ENCODE results near the gene PCLO.
"Not testable (repeated sequence)": the region's sequence is repeated elsewhere in the genome, so short reads cannot be mapped to it uniquely, and the experiment has no call there.

PCLO gene

DNA sequence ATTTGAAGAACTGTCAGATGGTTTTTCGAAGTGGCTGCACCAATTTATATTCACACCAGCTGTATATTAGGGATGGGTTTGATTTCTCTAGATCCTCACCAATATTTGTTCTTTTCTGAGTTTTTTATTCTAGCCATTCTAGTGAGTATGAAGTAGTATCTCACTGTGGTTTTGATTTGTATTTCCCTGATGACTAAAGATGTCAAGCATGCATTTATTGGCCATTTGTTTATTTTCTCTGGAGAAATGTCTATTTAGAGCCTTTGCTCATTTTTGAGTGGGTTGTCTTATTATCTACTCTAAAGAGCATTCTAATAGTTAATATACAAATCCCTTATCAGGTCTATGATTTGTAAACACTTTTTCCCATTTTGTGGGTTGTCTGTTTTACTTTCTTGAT lies 123.9 kb downstream of the PCLO start:
- H3K4me3 ChIP-seq (ENCODE audit: control insufficient read depth, low read depth, low read length): no peak overlapping the region
- TF ChIP-seq, protein P1, sequence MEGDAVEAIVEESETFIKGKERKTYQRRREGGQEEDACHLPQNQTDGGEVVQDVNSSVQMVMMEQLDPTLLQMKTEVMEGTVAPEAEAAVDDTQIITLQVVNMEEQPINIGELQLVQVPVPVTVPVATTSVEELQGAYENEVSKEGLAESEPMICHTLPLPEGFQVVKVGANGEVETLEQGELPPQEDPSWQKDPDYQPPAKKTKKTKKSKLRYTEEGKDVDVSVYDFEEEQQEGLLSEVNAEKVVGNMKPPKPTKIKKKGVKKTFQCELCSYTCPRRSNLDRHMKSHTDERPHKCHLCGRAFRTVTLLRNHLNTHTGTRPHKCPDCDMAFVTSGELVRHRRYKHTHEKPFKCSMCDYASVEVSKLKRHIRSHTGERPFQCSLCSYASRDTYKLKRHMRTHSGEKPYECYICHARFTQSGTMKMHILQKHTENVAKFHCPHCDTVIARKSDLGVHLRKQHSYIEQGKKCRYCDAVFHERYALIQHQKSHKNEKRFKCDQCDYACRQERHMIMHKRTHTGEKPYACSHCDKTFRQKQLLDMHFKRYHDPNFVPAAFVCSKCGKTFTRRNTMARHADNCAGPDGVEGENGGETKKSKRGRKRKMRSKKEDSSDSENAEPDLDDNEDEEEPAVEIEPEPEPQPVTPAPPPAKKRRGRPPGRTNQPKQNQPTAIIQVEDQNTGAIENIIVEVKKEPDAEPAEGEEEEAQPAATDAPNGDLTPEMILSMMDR (conservative IDR thresholded peaks at IDR 0.05; ENCODE audit: control insufficient read depth, insufficient read depth, low read depth, low read length): no peak
- DNase-seq (ENCODE audit: low read depth): no peak

DNA sequence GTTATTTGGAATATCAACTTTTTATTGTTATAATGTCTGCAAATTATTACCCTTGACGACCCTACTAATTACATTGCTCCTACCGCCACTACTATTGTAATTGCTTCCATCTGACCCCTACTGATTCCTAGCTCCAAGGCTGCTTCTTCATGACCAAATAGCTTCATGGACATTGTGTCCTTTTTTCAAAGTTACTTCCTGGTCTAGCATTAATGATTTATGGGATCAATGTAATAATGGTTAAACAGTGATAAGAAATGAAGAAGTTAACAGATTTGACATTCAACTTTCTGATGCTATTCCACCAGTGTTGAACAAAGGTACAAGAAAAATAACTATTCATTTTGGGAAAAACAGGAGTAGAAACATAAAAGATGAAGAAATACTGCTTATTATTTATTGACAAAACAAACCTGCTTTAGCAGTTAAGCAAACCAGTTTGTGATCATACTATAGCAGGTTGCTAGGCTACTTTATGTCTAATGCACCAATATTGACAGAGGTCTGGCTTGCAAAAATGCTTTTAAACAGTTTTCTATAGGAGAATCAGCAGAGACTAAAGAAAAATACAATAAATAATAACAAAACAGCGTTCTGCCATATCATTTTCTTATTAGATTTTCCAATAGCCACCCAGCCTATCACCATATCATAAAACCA lies 125.8 kb downstream of the PCLO start:
- no peak overlapping the region for H3K4me3 ChIP-seq (ENCODE audit: control insufficient read depth, low read depth, low read length)
- DNase-seq (ENCODE audit: low read depth): no peak
- TF ChIP-seq, protein P1 (conservative IDR thresholded peaks at IDR 0.05; ENCODE audit: control insufficient read depth, insufficient read depth, low read depth, low read length): no peak

DNA sequence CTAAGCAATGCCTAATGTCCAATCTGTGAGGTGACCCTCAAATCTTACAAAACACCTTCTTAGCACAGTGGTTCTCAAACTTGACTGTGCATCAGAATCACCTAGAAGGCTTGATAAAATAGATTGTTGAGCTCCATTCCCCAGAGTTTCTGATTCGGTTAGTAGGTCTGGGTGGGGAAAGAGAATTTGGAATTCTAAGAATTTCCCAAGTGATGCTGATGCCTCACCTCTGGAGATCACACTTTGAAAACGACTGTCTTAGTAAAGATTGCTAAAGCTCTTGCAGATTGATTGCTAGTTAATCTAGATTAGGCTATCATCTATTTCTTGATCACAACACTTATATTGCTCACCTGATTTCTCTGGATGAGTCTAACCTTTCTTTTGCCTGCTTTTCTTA lies 126.6 kb downstream of the PCLO start:
- TF ChIP-seq, protein P1 (conservative IDR thresholded peaks at IDR 0.05; ENCODE audit: control insufficient read depth, insufficient read depth, low read depth, low read length): no peak
- no peak for DNase-seq (ENCODE audit: low read depth)
- H3K4me3 ChIP-seq (ENCODE audit: control insufficient read depth, low read depth, low read length): no peak overlapping the region

DNA sequence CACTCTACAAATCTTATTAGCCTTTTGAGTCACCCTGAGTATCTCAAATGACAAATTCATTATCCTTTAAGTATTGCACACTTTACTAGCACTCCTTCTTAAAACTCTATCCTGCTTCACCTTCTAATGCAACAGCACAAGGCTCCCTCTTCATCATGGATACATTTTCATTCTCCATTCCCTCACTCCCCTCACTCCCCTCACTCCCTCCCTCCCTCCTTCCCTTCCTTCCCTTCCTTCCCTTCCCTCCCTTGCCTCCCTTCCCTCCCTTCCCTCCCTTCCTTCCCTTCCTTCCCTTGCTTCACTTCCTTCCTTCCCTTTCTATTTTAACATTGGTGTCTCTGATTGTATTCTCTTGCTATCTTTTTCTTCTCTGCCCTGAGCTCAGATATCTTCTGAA lies 130.5 kb downstream of the PCLO start:
- DNase-seq (ENCODE audit: low read depth): no peak
- no peak overlapping the region for H3K4me3 ChIP-seq (ENCODE audit: control insufficient read depth, low read depth, low read length)
- TF ChIP-seq, protein P1 (conservative IDR thresholded peaks at IDR 0.05; ENCODE audit: control insufficient read depth, insufficient read depth, low read depth, low read length): no peak

DNA sequence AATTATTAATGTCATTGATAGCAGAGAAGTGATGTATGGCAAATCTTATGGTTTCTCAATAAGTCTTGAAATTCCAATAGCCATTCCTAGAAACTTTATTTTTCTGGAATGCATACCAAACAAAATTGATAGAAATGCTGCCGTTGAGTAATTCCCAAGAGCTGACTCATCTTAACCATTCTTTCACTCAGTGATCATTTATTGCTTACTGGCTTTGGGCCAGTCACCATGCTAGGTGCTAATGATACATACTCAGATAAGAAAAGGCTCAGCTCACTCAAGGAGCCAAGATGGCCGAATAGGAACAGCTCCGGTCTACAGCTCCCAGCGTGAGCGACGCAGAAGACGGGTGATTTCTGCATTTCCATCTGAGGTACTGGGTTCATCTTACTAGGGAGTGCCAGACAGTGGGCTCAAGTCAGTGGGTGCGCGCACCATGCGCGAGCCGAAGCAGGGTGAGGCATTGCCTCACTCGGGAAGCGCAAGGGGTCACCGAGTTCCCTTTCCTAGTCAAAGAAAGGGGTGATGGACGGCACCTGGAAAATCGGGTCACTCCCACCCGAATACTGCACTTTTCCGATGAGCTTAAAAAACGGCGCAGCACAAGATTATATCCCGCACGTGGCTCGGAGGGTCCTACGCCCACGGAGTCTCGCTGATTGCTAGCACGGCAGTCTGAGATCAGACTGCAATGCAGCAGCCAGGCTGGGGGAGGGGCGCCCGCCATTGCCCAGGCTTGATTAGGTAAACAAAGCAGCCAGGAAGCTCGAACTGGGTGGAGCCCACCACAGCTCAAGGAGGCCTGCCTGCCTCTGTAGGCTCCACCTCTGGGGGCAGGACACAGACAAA lies 138.6 kb downstream of the PCLO start:
- not testable (repeated sequence) for H3K4me3 ChIP-seq (ENCODE audit: control insufficient read depth, low read depth, low read length); DNase-seq (ENCODE audit: low read depth)

DNA sequence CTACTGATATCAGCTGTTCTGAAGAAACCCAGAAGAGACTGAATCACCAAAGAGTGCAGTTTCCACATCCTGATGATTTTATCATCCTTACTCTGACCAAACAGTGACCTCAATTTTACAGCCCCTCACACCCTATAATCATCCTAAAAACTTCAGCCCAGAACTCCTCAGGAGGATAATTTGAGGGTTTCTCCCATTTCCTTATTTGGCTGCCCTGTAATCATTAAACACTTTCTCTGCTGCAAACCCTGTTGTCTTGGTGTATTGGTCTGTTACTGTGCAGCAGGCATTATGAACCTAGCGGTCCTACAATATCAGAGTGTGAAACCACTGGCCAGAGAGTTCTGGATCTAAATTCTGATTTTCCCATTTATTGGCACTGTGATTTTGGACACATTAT lies 141.7 kb downstream of the PCLO start:
- H3K4me3 ChIP-seq (ENCODE audit: control insufficient read depth, low read depth, low read length): no peak overlapping the region
- no peak for DNase-seq (ENCODE audit: low read depth)
- TF ChIP-seq, protein P1 (conservative IDR thresholded peaks at IDR 0.05; ENCODE audit: control insufficient read depth, insufficient read depth, low read depth, low read length): no peak

DNA sequence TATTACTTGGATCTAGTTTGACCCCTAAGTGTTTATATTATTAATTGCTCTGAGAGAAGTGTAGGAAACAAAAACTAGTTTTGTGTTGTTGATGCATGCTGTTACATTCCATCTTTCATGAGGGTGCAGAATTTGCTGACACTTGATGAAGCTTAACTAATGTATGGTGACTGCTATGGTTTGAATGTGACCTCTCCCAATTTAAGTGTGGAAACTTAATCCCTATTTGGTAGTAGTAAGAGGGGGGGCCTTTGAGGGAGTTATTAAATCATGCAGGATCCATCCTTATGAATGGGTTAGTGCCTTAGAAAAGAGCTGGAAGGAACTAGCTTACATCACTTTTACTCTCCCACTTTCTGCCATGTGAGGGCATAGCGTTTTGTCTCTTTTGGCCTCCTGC lies 142.5 kb downstream of the PCLO start:
- DNase-seq (ENCODE audit: low read depth): no peak
- TF ChIP-seq, protein P1 (conservative IDR thresholded peaks at IDR 0.05; ENCODE audit: control insufficient read depth, insufficient read depth, low read depth, low read length): no peak
- no peak overlapping the region for H3K4me3 ChIP-seq (ENCODE audit: control insufficient read depth, low read depth, low read length)

Data from fibroblast of mammary gland (primary cell).